ENCODE measurements around the gene CACNA1H.

The CACNA1H gene

GRCh38 chr16:1156055-1156982 lies 3.4 kb downstream of the CACNA1H start:
- H3K27ac ChIP-seq: no peak overlapping the region
- TF ChIP-seq ZFX (IDR thresholded peaks at IDR 0.05; ENCODE audit: borderline replicate concordance) (no peak), CTCF (IDR thresholded peaks at IDR 0.05) (no peak)

- TF ChIP-seq ZFX (IDR thresholded peaks at IDR 0.05; ENCODE audit: borderline replicate concordance) (no peak), CTCF (IDR thresholded peaks at IDR 0.05) (no peak)
Measured at GRCh38 chr16:1156983-1157638, 4.2 kb downstream of the CACNA1H start.

GRCh38 chr16:1157639-1158455 lies 4.9 kb downstream of the CACNA1H start:
- no peak overlapping the region for H3K27ac ChIP-seq
- TF ChIP-seq CTCF (IDR thresholded peaks at IDR 0.05) (no peak), ZFX (IDR thresholded peaks at IDR 0.05; ENCODE audit: borderline replicate concordance) (no peak)

More at GRCh38 chr16:1156983-1157638, 4.2 kb downstream of the CACNA1H start:
- H3K27ac ChIP-seq: no peak overlapping the region

GRCh38 chr16:1158456-1159324 lies 5.8 kb downstream of the CACNA1H start:
- no peak overlapping the region for H3K27ac ChIP-seq
- TF ChIP-seq ZFX (IDR thresholded peaks at IDR 0.05; ENCODE audit: borderline replicate concordance) (no peak), CTCF (IDR thresholded peaks at IDR 0.05) (no peak)

- no peak overlapping the region for H3K27ac ChIP-seq
- TF ChIP-seq CTCF (IDR thresholded peaks at IDR 0.05): no peak
- no peak for TF ChIP-seq ZFX (IDR thresholded peaks at IDR 0.05; ENCODE audit: borderline replicate concordance)
Measured at GRCh38 chr16:1159325-1159972, 6.5 kb downstream of the CACNA1H start.
